HG03575 (cell line): ENCODE measurements around the gene YTHDC1.
A peak's percentile ranks its signal among the peaks of the same experiment; 100 is the strongest.
"Not testable (repeated sequence)": the region's sequence is repeated elsewhere in the genome, so short reads cannot be mapped to it uniquely, and the experiment has no call there.

Experiments used
- ATAC-seq: cut with Tn5 transposase; IDR thresholded peaks from one replicate; pipeline ENCODE4 v1.9.1; 2021; ENCODE audit not compliant: unreplicated experiment, insufficient number of reproducible peaks, low FRiP score; ENCODE audit errors: extremely low read depth

Gene YTHDC1

GRCh38 chr4:68349649-68350360, at the start of gene YTHDC1:
YTHDC1 (minus strand) TSS chr4:68350090; CDS start chr4:68349753, 337 bp downstream.
- peak; percentile 81 for ATAC-seq

DNA sequence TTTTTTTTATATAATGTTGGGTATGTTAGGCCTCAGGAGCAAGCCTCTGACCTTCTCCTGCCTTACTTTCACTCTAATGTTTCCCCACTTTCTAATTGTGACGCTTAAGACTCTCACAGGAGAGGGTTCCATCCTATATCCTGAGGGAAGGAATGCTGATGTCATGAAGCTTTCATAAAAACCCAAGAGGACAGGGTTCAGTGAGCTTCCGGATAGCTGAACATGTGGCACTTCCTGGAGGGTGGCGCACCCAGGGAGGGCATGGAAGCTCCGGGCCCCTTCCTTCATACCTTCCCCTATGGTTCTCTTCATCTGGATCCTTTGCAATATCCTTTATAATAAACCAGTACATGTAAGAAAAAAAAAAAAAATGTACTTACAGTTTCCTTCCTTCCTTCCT, 49.4 kb upstream of the YTHDC1 start:
- ATAC-seq = no peak

- no peak for ATAC-seq
These were observed 46.9 kb upstream of the YTHDC1 start for GRCh38 chr4:68396756-68397155.

DNA sequence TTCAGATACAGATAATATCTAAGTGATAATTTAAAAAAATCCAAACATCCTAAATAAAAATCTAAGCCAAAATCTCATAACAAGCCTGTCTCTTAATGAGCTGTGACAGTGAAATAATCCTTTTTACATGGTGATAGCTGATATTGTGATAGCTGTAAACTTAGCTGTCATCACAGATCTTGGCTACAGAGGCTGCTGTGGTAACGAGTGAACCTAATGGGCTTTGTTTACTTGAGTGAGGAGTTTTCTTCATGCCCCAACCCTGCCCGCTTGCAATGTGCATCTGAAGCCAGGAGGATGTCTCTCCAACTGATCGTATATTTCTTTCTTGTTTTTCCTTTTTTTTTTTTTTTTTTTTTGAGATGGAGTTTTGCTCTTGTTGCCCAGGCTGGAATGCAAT, 41.5 kb upstream of the YTHDC1 start:
- no peak for ATAC-seq

GRCh38 chr4:68390205-68390935, 40.5 kb upstream of the YTHDC1 start:
- ATAC-seq = no peak

GRCh38 chr4:68389386-68389913, 39.6 kb upstream of the YTHDC1 start:
- not testable (repeated sequence) for ATAC-seq

DNA sequence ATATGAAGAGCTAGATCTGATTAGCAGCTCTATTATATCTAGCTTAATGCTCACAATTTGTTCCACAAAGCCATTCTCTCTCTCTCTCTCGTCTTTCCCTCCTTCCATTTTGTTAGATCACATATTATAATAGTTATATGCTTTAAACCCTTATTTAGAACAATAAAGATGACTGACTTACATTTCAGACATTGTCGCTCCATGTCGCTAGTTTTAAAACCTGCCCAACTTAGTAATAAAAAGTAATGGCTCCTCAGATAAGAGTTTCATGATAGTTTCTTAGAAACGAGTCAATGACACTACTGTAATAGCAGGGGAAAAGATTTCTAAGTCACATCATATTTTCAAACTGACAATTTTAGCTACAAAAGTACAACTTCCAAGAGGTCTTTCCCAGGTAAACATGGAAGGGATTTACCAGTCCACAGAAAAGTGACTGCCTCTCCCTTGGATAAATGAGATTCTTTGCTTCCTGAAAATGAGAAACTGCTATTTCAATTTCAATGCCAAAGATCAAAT, 38.5 kb upstream of the YTHDC1 start:
- no peak for ATAC-seq

GRCh38 chr4:68385267-68385666, 35.4 kb upstream of the YTHDC1 start:
- ATAC-seq = no peak

GRCh38 chr4:68383115-68383514, 33.2 kb upstream of the YTHDC1 start:
- no peak for ATAC-seq

DNA sequence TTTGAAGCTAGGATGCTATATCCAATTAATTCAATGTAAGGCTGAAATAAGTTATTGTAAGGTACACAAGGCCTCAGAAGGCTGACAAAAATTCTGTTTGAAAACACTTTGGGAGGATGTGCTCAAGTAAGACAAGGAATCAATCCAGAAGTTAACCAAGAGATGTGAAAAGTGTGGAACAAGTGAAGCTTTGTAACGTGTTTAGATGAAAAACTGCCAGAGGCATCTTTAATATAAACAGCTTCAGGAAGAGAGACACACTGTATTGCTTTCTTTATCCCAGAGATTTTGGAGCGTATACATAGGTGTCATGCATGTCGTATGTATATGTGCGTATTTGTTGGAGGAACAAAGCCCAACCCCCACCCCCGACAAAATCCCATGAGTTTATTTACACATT, 28.3 kb upstream of the YTHDC1 start:
- ATAC-seq = no peak

- ATAC-seq = peak; percentile 67
These were observed 26.0 kb upstream of the YTHDC1 start for GRCh38 chr4:68375667-68376559.

DNA sequence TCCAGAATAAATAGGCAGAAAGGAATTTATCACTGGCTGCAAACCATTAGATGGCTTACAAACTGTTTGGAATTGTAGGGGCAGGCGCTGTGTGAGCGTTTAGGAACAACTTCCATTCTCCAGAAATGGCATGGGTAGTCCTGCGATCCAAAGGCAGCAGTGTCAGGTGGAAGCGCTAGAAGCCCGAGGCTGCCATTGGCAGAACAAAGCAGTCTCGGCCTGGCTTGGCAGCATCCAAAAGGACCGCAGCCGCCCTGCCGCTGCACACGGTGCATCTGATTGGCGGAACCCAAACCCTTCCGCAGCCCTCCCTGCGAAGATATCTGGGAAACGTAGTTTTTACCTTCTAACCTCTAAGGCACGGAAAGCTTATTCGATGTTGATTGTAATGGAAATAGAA, 23.6 kb upstream of the YTHDC1 start:
- peak; percentile 90 for ATAC-seq

DNA sequence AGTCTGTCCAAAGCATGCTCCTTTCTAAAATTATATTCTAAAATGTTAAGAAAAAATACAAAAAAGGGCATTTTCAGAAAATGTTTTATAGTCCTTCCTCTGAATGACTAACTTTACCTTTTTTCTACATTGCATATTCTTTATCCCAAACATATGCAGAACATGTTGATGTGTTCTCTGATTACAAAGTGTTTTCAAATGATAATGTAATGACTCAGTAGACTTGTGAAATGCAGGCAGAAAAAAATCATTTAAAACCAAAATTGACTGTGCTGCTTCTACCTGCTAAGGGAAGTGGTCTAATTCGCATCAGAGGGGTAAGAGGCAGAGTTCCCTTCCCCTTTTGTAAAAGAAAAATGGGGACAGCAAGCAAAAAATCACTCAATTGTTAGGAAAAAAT, 22.7 kb upstream of the YTHDC1 start:
- no peak for ATAC-seq

- ATAC-seq = no peak
These were observed 19.4 kb upstream of the YTHDC1 start for GRCh38 chr4:68369142-68369805.

DNA sequence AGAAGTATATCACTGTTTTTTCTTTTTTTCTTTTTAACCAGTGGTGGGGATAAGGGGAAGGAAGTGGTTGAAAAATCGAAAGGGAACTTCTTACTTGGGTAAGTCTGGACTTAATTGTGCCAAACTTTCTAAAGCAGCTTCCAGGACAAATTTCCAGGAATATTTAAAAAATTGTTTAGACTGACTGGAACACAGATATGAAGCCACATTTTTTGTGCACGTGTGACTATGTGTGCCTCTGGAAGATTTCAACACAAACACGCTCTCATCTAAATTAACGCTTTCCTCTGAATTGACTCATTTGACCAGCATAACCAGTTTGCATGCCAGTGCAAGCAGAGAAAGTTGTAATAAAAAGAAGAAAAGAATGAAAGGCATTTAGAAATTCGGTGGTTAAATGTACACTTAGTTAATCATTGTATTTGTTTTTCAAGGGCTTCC, 18.8 kb upstream of the YTHDC1 start:
- ATAC-seq = no peak

- no peak for ATAC-seq
These were observed 17.9 kb upstream of the YTHDC1 start for GRCh38 chr4:68367835-68368234.

DNA sequence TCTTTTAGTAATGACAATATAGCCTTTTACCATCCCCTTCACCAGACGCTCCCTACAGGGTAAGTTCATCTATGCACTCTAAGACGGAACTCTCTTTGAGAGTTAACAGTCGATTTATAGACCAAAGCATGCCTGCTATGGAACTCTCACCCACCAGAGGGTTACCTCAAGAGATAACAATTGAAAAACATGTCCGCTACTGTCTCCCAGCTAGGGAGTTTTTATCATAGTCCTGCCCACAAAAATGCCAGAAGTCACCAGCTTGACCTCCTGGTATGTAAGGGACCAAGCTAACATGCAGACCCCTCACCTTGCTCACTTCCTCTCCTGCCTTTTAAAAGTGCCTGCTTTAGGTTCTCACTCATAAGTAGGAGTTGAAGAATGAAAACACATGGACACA, 16.7 kb upstream of the YTHDC1 start:
- no peak for ATAC-seq

GRCh38 chr4:68365068-68365467, 15.2 kb upstream of the YTHDC1 start:
- no peak for ATAC-seq

GRCh38 chr4:68361146-68361589, 11.3 kb upstream of the YTHDC1 start:
- ATAC-seq = no peak
